SK-N-SH (cell line): ENCODE data around the gene PLXNB1. TPM values are rescaled to one million over a fixed set of nuclear protein-coding genes. Genes with fewer than 3 reads are reported as not detected.

Experiments
- CTCF ChIA-PET: fragments of 300-600, 350-600 bp; formaldehyde crosslinking; extraction: SDS; loops from one replicate; lab custom pipeline; 2021; lab: Yijun Ruan, JAX
- POLR2A ChIA-PET: fragments of 350-600 bp; sonication (Branson Sonifier 250); formaldehyde crosslinking; extraction: SDS; loops from one replicate; lab custom pipeline; 2020; ENCODE audit warnings: antibody characterized with exemption, inconsistent platforms; lab: Yijun Ruan, JAX
- DNase-seq: peaks from one replicate; pipeline ENCODE4 v3.0.0; 2012
- H2AFZ ChIP-seq: fragments of 200-600 bp; sonication (generic); 2 replicates; pipeline ENCODE4 v1.8.1; 2016; ENCODE audit warnings: antibody characterized with exemption, mild to moderate bottlenecking, low read depth
- H3F3A ChIP-seq: fragments of 200-600 bp; sonication (generic); replicated peaks from 2 replicates; pipeline ENCODE3; 2016; ENCODE audit warnings: antibody characterized with exemption, mild to moderate bottlenecking; ENCODE audit not compliant: insufficient read depth
- H3K27ac ChIP-seq, 2 experiments: fragments of 200-500 bp in 1 of 2; fragments of 200-600 bp in 1 of 2; sonication (Bioruptor generic) in 1 of 2; sonication (generic), shearing (Covaris generic) in 1 of 2; 2 replicates each; pipeline versions ENCODE4 v1.5.1 to v1.6.1; 2014 to 2016; ENCODE audit warnings: low read depth in 2 of 2, inconsistent platforms in 1 of 2, low read length in 1 of 2, mild to moderate bottlenecking in 1 of 2, mixed read lengths in 1 of 2
- H3K27me3 ChIP-seq: fragments of 200-600 bp; sonication (generic), shearing (Covaris generic); 2 replicates; pipeline ENCODE4 v1.6.1; 2016; ENCODE audit warnings: mixed run types; ENCODE audit not compliant: insufficient read depth
- H3K36me3 ChIP-seq, 2 experiments: fragments of 200-500 bp in 1 of 2; fragments of 200-600 bp in 1 of 2; sonication (Bioruptor generic) in 1 of 2; sonication (generic) in 1 of 2; replicated peaks in 1 of 2; 2 replicates each; pipeline versions ENCODE3 to v1.5.1; 2014 to 2016; ENCODE audit warnings: low read length in 1 of 2, mild to moderate bottlenecking in 1 of 2; ENCODE audit not compliant: insufficient read depth in 2 of 2, control insufficient read depth in 1 of 2
- H3K4me1 ChIP-seq, 2 experiments: fragments of 200-500 bp in 1 of 2; fragments of 200-600 bp in 1 of 2; sonication (Bioruptor generic) in 1 of 2; sonication (generic), shearing (Covaris generic) in 1 of 2; 2 replicates each; pipeline versions ENCODE4 v1.5.1 to v1.6.1; 2014 to 2016; ENCODE audit warnings: low read depth in 1 of 2, low read length in 1 of 2, mixed run types in 1 of 2; ENCODE audit not compliant: insufficient read depth in 2 of 2, control insufficient read depth in 1 of 2
- H3K4me2 ChIP-seq: fragments of 200-600 bp; sonication (generic), shearing (Covaris generic); 2 replicates; pipeline ENCODE4 v1.6.1; 2017; ENCODE audit warnings: mixed run types
- H3K4me3 ChIP-seq, 2 experiments: fragments of 200-500 bp in 1 of 2; fragments of 200-600 bp in 1 of 2; sonication (Bioruptor generic) in 1 of 2; sonication (generic), shearing (Covaris generic) in 1 of 2; 2 replicates each; pipeline versions ENCODE4 v1.5.1 to v1.8.1; 2014 to 2016; ENCODE audit warnings: low read depth in 2 of 2, inconsistent platforms in 1 of 2, low read length in 1 of 2, mild to moderate bottlenecking in 1 of 2, mixed read lengths in 1 of 2, moderate library complexity in 1 of 2
- H3K79me2 ChIP-seq: fragments of 200-600 bp; sonication (generic); 2 replicates; pipeline ENCODE4 v1.8.1; 2017; ENCODE audit warnings: mild to moderate bottlenecking; ENCODE audit not compliant: insufficient read depth
- H3K9ac ChIP-seq: fragments of 200-600 bp; sonication (generic); 2 replicates; pipeline ENCODE4 v1.6.1; 2017; ENCODE audit warnings: mixed run types
- H3K9me2 ChIP-seq: fragments of 200-600 bp; sonication (generic); 2 replicates; pipeline ENCODE4 v1.6.1; 2017; ENCODE audit warnings: mixed run types
- H3K9me3 ChIP-seq: fragments of 200-600 bp; sonication (generic); 2 replicates; pipeline ENCODE4 v1.6.1; 2017; ENCODE audit warnings: mixed run types, mild to moderate bottlenecking, moderate library complexity
- H4K20me1 ChIP-seq: fragments of 200-600 bp; sonication (generic); 2 replicates; pipeline ENCODE4 v1.6.1; 2017; ENCODE audit warnings: mild to moderate bottlenecking, mixed run types; ENCODE audit not compliant: insufficient read depth
- FOXM1 ChIP-seq: IDR thresholded peaks from 2 replicates; pipeline ENCODE4 v1.4.0; 2012; ENCODE audit warnings: low read depth, mild to moderate bottlenecking
- MAX ChIP-seq: IDR thresholded peaks from 2 replicates; pipeline ENCODE4 v1.4.0; 2012; ENCODE audit warnings: low read depth
- MXI1 ChIP-seq: IDR thresholded peaks from 2 replicates; pipeline ENCODE4 v1.6.1; 2012; ENCODE audit warnings: mild to moderate bottlenecking, low read depth, low read length, improper control_type of control experiment
- SIN3A ChIP-seq: IDR thresholded peaks from 2 replicates; pipeline ENCODE4 v1.6.1; 2012; ENCODE audit warnings: low read depth, mild to moderate bottlenecking, low read length, moderate library complexity, borderline replicate concordance
- TAF1 ChIP-seq: IDR thresholded peaks from 2 replicates; pipeline ENCODE4 v1.6.1; 2012; ENCODE audit warnings: low read depth, mild to moderate bottlenecking, low read length, moderate library complexity, borderline replicate concordance
- TEAD4 ChIP-seq: IDR thresholded peaks from 2 replicates; pipeline ENCODE4 v1.4.0; 2012; ENCODE audit warnings: mild to moderate bottlenecking, borderline replicate concordance; ENCODE audit not compliant: insufficient read depth
- WGBS: methylation state at CpG from one replicate; pipeline ENCODE4 v1.1.6; 2017; ENCODE audit warnings: low lambda C conversion rate; 5-methylcytosine and 5-hydroxymethylcytosine counted together
- polyA plus RNA-seq, 3 experiments: library from polyadenylated mRNA; depleted of rRNA; stranded (reverse); fragments of >200 nt; gene quantifications; 2 replicates each; pipeline ENCODE4 v1.2.3, GENCODE V29; 2012
- TF ChIP-seq, protein P1 (sequence below): IDR thresholded peaks from 2 replicates; pipeline ENCODE4 v1.6.1; 2012; ENCODE audit warnings: mild to moderate bottlenecking, low read depth, low read length, moderate library complexity
- TF ChIP-seq, protein P2 (sequence below): fragments of 150-350 bp; IDR thresholded peaks from 2 replicates; pipeline ENCODE4 v1.6.1; 2016; ENCODE audit warnings: mild to moderate bottlenecking, low read depth, low read length

PLXNB1 gene
- polyA plus RNA-seq, 1 of the 3 experiments (the other 2 are of a cell fraction), result 39.8 TPM

GRCh38 chr3:48398701-48399386 lies 31.0 kb downstream of the PLXNB1 start:
- Histone ChIP-seq H3K9me2 (no peaks in the 10 kb centered on the region), H3K27me3 (no peaks in the 10 kb centered on the region), H3K4me2 (no peak overlapping the region), H3K9me3 (no peaks in the 10 kb centered on the region), H3K9ac (no peak overlapping the region), H3K27ac (peak overlapping the region in 1 of 2 experiments; percentile 60; a peak in 1 of 4 replicates), H3K4me3 (no peak overlapping the region), H3K4me1 (peaks cover 6 to 23% of the 10 kb centered on the region in 2 experiments; a peak in 2 of 4 replicates), H4K20me1 (no peaks in the 10 kb centered on the region), H2AFZ (no peak overlapping the region), H3K79me2 (no peaks in the 10 kb centered on the region), H3K36me3 (no peaks in the 10 kb centered on the region), H3F3A (peaks cover 12% of the 10 kb centered on the region)
- DNase-seq, result peak; percentile 7
- ChIA-PET CTCF (interaction anchor here (0.8 to 15.6 kb wide), 12 partner anchors 9 to 237 kb away, joined by 3 to 399 read pairs (median 12); partner anchors contain the start of gene PLXNB1), POLR2A (interaction anchor here (0.6 to 1.8 kb wide), 5 partner anchors 25 to 59 kb away, joined by 3 to 6 read pairs (median 3); partner anchors contain the start of gene ATRIP)
- no peak for TF ChIP-seq TAF1
- no peak for TF ChIP-seq FOXM1
- no peak for TF ChIP-seq MXI1
- no peak for TF ChIP-seq TEAD4
- TF ChIP-seq MAX, result no peak
- TF ChIP-seq SIN3A, result no peak
- TF ChIP-seq, protein P1, sequence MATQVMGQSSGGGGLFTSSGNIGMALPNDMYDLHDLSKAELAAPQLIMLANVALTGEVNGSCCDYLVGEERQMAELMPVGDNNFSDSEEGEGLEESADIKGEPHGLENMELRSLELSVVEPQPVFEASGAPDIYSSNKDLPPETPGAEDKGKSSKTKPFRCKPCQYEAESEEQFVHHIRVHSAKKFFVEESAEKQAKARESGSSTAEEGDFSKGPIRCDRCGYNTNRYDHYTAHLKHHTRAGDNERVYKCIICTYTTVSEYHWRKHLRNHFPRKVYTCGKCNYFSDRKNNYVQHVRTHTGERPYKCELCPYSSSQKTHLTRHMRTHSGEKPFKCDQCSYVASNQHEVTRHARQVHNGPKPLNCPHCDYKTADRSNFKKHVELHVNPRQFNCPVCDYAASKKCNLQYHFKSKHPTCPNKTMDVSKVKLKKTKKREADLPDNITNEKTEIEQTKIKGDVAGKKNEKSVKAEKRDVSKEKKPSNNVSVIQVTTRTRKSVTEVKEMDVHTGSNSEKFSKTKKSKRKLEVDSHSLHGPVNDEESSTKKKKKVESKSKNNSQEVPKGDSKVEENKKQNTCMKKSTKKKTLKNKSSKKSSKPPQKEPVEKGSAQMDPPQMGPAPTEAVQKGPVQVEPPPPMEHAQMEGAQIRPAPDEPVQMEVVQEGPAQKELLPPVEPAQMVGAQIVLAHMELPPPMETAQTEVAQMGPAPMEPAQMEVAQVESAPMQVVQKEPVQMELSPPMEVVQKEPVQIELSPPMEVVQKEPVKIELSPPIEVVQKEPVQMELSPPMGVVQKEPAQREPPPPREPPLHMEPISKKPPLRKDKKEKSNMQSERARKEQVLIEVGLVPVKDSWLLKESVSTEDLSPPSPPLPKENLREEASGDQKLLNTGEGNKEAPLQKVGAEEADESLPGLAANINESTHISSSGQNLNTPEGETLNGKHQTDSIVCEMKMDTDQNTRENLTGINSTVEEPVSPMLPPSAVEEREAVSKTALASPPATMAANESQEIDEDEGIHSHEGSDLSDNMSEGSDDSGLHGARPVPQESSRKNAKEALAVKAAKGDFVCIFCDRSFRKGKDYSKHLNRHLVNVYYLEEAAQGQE, result no peak
- TF ChIP-seq, protein P2, sequence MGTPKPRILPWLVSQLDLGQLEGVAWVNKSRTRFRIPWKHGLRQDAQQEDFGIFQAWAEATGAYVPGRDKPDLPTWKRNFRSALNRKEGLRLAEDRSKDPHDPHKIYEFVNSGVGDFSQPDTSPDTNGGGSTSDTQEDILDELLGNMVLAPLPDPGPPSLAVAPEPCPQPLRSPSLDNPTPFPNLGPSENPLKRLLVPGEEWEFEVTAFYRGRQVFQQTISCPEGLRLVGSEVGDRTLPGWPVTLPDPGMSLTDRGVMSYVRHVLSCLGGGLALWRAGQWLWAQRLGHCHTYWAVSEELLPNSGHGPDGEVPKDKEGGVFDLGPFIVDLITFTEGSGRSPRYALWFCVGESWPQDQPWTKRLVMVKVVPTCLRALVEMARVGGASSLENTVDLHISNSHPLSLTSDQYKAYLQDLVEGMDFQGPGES, result no peak
- WGBS, result 71% methylated on average over 5 of the region's 11 CpGs
